H54 (cell line): ENCODE results near the gene TMEM120B.

Experiments
- DNase-seq: peaks from one replicate; pipeline ENCODE4 v3.0.0; 2011; ENCODE audit warnings: low spot score, mixed read lengths; ENCODE audit not compliant: insufficient read length
- FAIRE-seq: peaks from 3 replicates; lab custom pipeline; 2011; peaks lifted over from hg19 to GRCh38; lab: Jason Lieb, UNC
- POLR2A ChIP-seq: IDR thresholded peaks from 2 replicates; pipeline ENCODE4 v1.6.1; 2011; ENCODE audit warnings: low read depth, mild to moderate bottlenecking, low read length

TMEM120B gene

GRCh38 chr12:121801595-121802484, 89.3 kb downstream of the TMEM120B start:
- FAIRE-seq (no peak), DNase-seq (no peak)
- TF ChIP-seq POLR2A = no peak

GRCh38 chr12:121802485-121802842, 89.9 kb downstream of the TMEM120B start:
- FAIRE-seq (no peak), DNase-seq (no peak)
- TF ChIP-seq POLR2A = no peak

- DNase-seq = peak; percentile 98
- peak; percentile 92 for FAIRE-seq
- peak; percentile 48 for TF ChIP-seq POLR2A
Observed at GRCh38 chr12:121802843-121803698, 90.5 kb downstream of the TMEM120B start.

GRCh38 chr12:121803861-121804416, 91.4 kb downstream of the TMEM120B start, which contains the start of gene SETD1B:
Gene SETD1B, plus strand, starts transcription at chr12:121804009. Its CDS starts 729 bp downstream, at chr12:121804738.
- FAIRE-seq (no peak), DNase-seq (peak; percentile 49)
- TF ChIP-seq POLR2A = peak; percentile 55

- FAIRE-seq (no peak), DNase-seq (peak; percentile 40)
Observed at GRCh38 chr12:121804417-121805111, 92.0 kb downstream of the TMEM120B start.

GRCh38 chr12:121805171-121806008, 92.8 kb downstream of the TMEM120B start:
- no peak for FAIRE-seq
- no peak for TF ChIP-seq POLR2A
- peak; percentile 28 for DNase-seq

More at GRCh38 chr12:121804417-121805111, 92.0 kb downstream of the TMEM120B start:
- no peak for TF ChIP-seq POLR2A

GRCh38 chr12:121806009-121806545, 93.5 kb downstream of the TMEM120B start:
- no peak for TF ChIP-seq POLR2A
- no peak for DNase-seq
- FAIRE-seq = no peak

- no peak for TF ChIP-seq POLR2A
- DNase-seq = peak; percentile 22
- no peak for FAIRE-seq
Observed at GRCh38 chr12:121806546-121807423, 94.2 kb downstream of the TMEM120B start.

GRCh38 chr12:121807642-121808347, 95.2 kb downstream of the TMEM120B start:
- TF ChIP-seq POLR2A = no peak
- DNase-seq = no peak
- no peak for FAIRE-seq

- DNase-seq (no peak), FAIRE-seq (no peak)
- TF ChIP-seq POLR2A = no peak
Observed at GRCh38 chr12:121808623-121809022, 96.1 kb downstream of the TMEM120B start.

- no peak for FAIRE-seq
- no peak for TF ChIP-seq POLR2A
- no peak for DNase-seq
Observed at GRCh38 chr12:121809712-121810116, 97.2 kb downstream of the TMEM120B start.
